B cell (primary cell): ENCODE measurements around the gene KIAA0319L.

ENCODE experiments used
- CTCF ChIP-seq: fragments of 200-600 bp; IDR thresholded peaks from one replicate; pipeline ENCODE4 v1.8.0; 2022; ENCODE audit warnings: antibody characterized with exemption, mild to moderate bottlenecking
- EZH2 ChIP-seq: IDR thresholded peaks from 2 replicates; pipeline ENCODE4 v1.6.1; 2012; ENCODE audit warnings: borderline replicate concordance, low read depth, mild to moderate bottlenecking, moderate library complexity, low read length; ENCODE audit not compliant: insufficient read depth, poor library complexity, severe bottlenecking

DNA sequence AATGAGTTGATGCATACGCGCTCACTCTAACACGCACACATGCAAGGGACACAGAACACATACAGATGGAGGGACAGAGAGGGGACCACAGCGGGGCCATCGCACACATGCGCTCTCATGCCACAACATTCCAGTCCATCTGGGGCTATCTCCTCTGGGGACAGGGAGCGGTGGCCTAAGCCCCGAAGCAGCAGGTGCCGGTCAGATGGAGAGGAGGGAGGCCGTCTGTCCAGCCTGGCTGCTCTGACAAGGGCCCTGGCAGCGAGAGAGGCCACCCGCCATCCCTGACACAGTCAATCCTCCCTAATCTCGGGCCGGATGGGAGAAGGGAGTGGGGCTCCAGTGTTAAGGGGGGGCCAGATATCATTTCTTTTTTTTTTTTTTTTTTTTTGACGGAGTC lies 123.5 kb downstream of the KIAA0319L start:
- no peak for TF ChIP-seq CTCF
- TF ChIP-seq EZH2: no peak
